HFFc6 (cell line): ENCODE measurements around the gene TOX2. TPM values are rescaled to one million over a fixed set of nuclear protein-coding genes. Genes with fewer than 3 reads are reported as not detected.

Experiments used
- DNase-seq: peaks from one replicate; pipeline ENCODE4 v3.0.0-alpha.2; 2018
- H3K27ac Mint-ChIP-seq: 2 replicates; pipeline ENCODE4 v1.8.0; 2020; ENCODE audit warnings: mild to moderate bottlenecking, mixed read lengths
- H3K27me3 Mint-ChIP-seq: 2 replicates; pipeline ENCODE4 v1.8.0; 2021; ENCODE audit warnings: mild to moderate bottlenecking, moderate library complexity, mixed read lengths; ENCODE audit not compliant: insufficient read depth
- H3K36me3 Mint-ChIP-seq: 2 replicates; pipeline ENCODE4 v1.8.0; 2021; ENCODE audit warnings: low read depth, mixed read lengths
- H3K4me1 Mint-ChIP-seq: 2 replicates; pipeline ENCODE4 v1.8.0; 2020; ENCODE audit warnings: low read depth, mixed read lengths
- H3K4me3 Mint-ChIP-seq: 2 replicates; pipeline ENCODE4 v1.8.0; 2020; ENCODE audit warnings: mild to moderate bottlenecking, moderate library complexity, mixed read lengths
- H3K9me3 Mint-ChIP-seq: 2 replicates; pipeline ENCODE4 v1.8.0; 2020; ENCODE audit warnings: mild to moderate bottlenecking, mixed read lengths
- CTCF ChIP-seq: fragments of 200-600 bp; sonication (generic); IDR thresholded peaks from 2 replicates; pipeline ENCODE4 v1.5.0; 2021; ENCODE audit warnings: antibody characterized with exemption, mild to moderate bottlenecking
- total RNA-seq, 6 experiments: library from RNA; stranded (reverse); fragmentation: NEBNext Ultra II Directional; extraction: Animal tissue kit (Norgen Biotek cat#: 25700); gene quantifications; 2 replicates in 1 of 6; 3 replicates in 5 of 6; pipeline ENCODE4 v1.2.3, GENCODE V29; 2021

TOX2 gene
- total RNA-seq, 6 experiments from 2014 or later, result 46.1 to 68.2 (median 60.2) TPM

- Mint-ChIP-seq H3K9me3 (no peaks in the 10 kb centered on the region), H3K36me3 (peaks cover 3% of the 10 kb centered on the region; the same call in 1 of the 2 replicates), H3K4me3 (no peak overlapping the region), H3K27ac (no peak overlapping the region), H3K4me1 (peaks cover 32% of the 10 kb centered on the region), H3K27me3 (peaks cover 6% of the 10 kb centered on the region; the same call in 1 of the 2 replicates)
- TF ChIP-seq CTCF, result no peak
- no peak for DNase-seq
Observed at GRCh38 chr20:44113618-44114376, 199.1 kb downstream of the TOX2 start.

- no peaks in the 10 kb centered on the region for H3K9me3 Mint-ChIP-seq
- H3K27ac Mint-ChIP-seq, result no peak overlapping the region
- H3K4me1 Mint-ChIP-seq, result peaks cover 32% of the 10 kb centered on the region
- TF ChIP-seq CTCF, result no peak
- no peaks in the 10 kb centered on the region for H3K36me3 Mint-ChIP-seq
- H3K27me3 Mint-ChIP-seq, result peaks cover 4% of the 10 kb centered on the region; the same call in 1 of the 2 replicates
- H3K4me3 Mint-ChIP-seq, result no peak overlapping the region
- no peak for DNase-seq
Observed at GRCh38 chr20:44115181-44115580, 200.5 kb downstream of the TOX2 start.

GRCh38 chr20:44115762-44116644 is 201.4 kb downstream of the TOX2 start:
- H3K27ac Mint-ChIP-seq, result no peak overlapping the region; the same call in 1 of the 2 replicates
- TF ChIP-seq CTCF, result no peak
- H3K36me3 Mint-ChIP-seq, result no peaks in the 10 kb centered on the region
- no peaks in the 10 kb centered on the region for H3K9me3 Mint-ChIP-seq
- 0 out of 2 replicates have a peak overlapping the region, but pooled peaks have one; percentile 28 for H3K4me3 Mint-ChIP-seq
- peaks cover 32% of the 10 kb centered on the region for H3K4me1 Mint-ChIP-seq
- peaks cover 4% of the 10 kb centered on the region; the same call in 1 of the 2 replicates for H3K27me3 Mint-ChIP-seq
- DNase-seq, result no peak

- no peaks in the 10 kb centered on the region for H3K36me3 Mint-ChIP-seq
- DNase-seq, result no peak
- H3K9me3 Mint-ChIP-seq, result no peaks in the 10 kb centered on the region
- no peak overlapping the region for H3K27ac Mint-ChIP-seq
- H3K4me1 Mint-ChIP-seq, result peaks cover 16% of the 10 kb centered on the region
- TF ChIP-seq CTCF, result no peak
- peaks cover 4% of the 10 kb centered on the region; the same call in 1 of the 2 replicates for H3K27me3 Mint-ChIP-seq
- no peak overlapping the region for H3K4me3 Mint-ChIP-seq
Observed at GRCh38 chr20:44117296-44118184, 202.9 kb downstream of the TOX2 start.
